Astrocyte of the spinal cord (primary cell): ENCODE measurements around the gene UGT1A8.

Experiments
- DNase-seq: peaks from one replicate; pipeline ENCODE4 v3.0.0; 2011; ENCODE audit warnings: low read depth, low spot score
- H3K4me3 ChIP-seq: 2 replicates; pipeline ENCODE4 v1.5.1; 2011; ENCODE audit warnings: low read depth, mild to moderate bottlenecking, low read length, moderate library complexity
- in situ Hi-C: cut with HindIII; loops from 2 replicates; pipeline ENCODE4 v1.10.0; 2017; ENCODE audit warnings: low sequenced_read_pairs
- TF ChIP-seq, protein P1 (sequence below): IDR thresholded peaks from 2 replicates; pipeline ENCODE4 v1.5.1; 2012; ENCODE audit warnings: low read depth, mild to moderate bottlenecking, low read length, inconsistent platforms

Gene UGT1A8

GRCh38 chr2:233593201-233593600 is 24.2 kb upstream of the UGT1A8 start:
- no peak overlapping the region for H3K4me3 ChIP-seq
- in situ Hi-C loops, result no loop called here
- TF ChIP-seq, protein P1, sequence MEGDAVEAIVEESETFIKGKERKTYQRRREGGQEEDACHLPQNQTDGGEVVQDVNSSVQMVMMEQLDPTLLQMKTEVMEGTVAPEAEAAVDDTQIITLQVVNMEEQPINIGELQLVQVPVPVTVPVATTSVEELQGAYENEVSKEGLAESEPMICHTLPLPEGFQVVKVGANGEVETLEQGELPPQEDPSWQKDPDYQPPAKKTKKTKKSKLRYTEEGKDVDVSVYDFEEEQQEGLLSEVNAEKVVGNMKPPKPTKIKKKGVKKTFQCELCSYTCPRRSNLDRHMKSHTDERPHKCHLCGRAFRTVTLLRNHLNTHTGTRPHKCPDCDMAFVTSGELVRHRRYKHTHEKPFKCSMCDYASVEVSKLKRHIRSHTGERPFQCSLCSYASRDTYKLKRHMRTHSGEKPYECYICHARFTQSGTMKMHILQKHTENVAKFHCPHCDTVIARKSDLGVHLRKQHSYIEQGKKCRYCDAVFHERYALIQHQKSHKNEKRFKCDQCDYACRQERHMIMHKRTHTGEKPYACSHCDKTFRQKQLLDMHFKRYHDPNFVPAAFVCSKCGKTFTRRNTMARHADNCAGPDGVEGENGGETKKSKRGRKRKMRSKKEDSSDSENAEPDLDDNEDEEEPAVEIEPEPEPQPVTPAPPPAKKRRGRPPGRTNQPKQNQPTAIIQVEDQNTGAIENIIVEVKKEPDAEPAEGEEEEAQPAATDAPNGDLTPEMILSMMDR, result no peak
- no peak for DNase-seq

DNA sequence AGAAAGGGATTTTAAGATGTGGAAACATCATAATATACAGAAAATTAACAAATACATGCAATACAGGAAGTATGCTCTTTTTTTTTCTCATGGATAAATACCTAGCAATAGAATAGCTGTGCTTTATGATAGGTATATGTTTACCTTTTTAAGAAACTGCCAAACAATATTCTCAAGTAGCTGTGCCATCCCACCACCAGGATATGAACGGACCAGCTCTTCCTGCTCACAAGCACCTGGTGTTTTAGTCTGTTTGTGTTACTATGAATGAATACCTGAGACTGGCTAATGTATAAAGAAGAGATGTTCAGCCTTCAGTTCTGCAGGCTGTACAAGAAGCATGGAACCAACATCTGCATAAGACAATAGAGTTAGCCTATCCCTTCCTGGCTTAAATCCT is 19.9 kb upstream of the UGT1A8 start:
- TF ChIP-seq, protein P1, result no peak
- DNase-seq, result no peak
- in situ Hi-C loops, result no loop called here
- no peak overlapping the region for H3K4me3 ChIP-seq

GRCh38 chr2:233598952-233599351 is 18.5 kb upstream of the UGT1A8 start:
- no peak for DNase-seq
- in situ Hi-C loops, result no loop called here
- TF ChIP-seq, protein P1, result no peak
- H3K4me3 ChIP-seq, result no peak overlapping the region

DNA sequence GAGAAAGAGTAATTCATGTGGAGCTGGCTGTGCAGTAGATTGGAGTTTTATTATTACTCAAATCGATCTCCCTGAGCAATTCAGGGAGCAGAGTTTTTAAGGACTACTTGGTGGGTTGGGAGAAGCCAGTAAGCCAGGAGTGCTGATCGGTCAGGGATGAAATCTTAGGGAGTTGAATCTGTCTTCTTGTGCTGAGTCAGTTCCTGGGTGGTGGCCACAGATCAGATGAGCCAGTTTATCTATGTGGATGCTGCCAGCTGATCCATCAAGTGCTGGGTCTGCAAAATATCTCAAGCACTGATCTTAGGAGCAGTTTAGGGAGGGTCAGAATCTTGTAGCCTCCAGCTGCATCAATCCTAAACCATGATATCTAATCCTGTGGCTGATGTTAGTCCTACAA is 17.0 kb upstream of the UGT1A8 start:
- no peak overlapping the region for H3K4me3 ChIP-seq
- in situ Hi-C loops, result no loop called here
- no peak for DNase-seq
- TF ChIP-seq, protein P1, result no peak

- TF ChIP-seq, protein P1, result no peak
- in situ Hi-C loops, result no loop called here
- no peak for DNase-seq
- H3K4me3 ChIP-seq, result no peak overlapping the region
Measured at GRCh38 chr2:233602076-233602475, 15.4 kb upstream of the UGT1A8 start.

- DNase-seq, result no peak
- H3K4me3 ChIP-seq, result no peak overlapping the region
- in situ Hi-C loops, result no loop called here
- TF ChIP-seq, protein P1, result no peak
Measured at GRCh38 chr2:233603520-233603919, 13.9 kb upstream of the UGT1A8 start.

DNA sequence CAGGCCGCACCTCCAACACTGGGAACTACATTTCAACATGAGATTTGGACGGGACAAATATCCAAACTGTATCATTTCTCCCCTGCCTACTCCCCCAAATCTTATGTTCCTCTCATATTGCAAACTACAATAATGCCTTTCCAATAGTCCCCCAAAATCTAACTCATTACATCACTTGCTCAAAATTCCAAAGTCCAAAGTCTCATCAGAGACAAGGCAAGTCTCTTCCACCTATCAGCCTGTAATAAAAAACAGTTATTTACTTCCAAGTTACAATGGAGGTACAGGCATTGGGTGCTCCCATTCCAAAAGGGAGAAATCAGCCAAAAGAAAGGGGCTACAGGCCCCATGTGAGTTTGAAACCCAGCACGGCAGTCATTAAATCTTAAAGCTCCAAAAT is 12.6 kb upstream of the UGT1A8 start:
- in situ Hi-C loops, result no loop called here
- H3K4me3 ChIP-seq, result no peak overlapping the region
- DNase-seq, result no peak
- TF ChIP-seq, protein P1, result no peak
